Endothelial cell of umbilical vein (primary cell): ENCODE results near the gene CPOX. TPM values are rescaled to one million over a fixed set of nuclear protein-coding genes. Genes with fewer than 3 reads are reported as not detected.

ENCODE experiments used
- BruUV-seq: library from RNA; stranded (reverse); fragments of 400-500 nt; replicated peaks from 2 replicates; lab custom pipeline; 2021; lab: Mats Ljungman, UMichigan
- CTCF ChIA-PET: fragments of 300-600, 350-600 bp; sonication (Branson Sonifier 250); formaldehyde crosslinking; loops from one replicate; lab custom pipeline; 2021; ENCODE audit warnings: antibody characterized with exemption, inconsistent platforms; lab: Charles Lee
- POLR2A ChIA-PET: fragments of 300-600, 350-600 bp; sonication (Branson Sonifier 250); formaldehyde crosslinking; loops from one replicate; lab custom pipeline; 2021; ENCODE audit warnings: antibody characterized with exemption, inconsistent platforms; lab: Charles Lee
- DNase-seq: peaks from one replicate; pipeline ENCODE4 v3.0.0-alpha.2; 2011; ENCODE audit warnings: low read depth, low spot score
- FAIRE-seq: peaks from 2 replicates; lab custom pipeline; 2011; peaks lifted over from hg19 to GRCh38; lab: Jason Lieb, UNC
- H2AFZ ChIP-seq: 2 replicates; pipeline ENCODE4 v1.6.0; 2012; ENCODE audit warnings: low read depth, low read length, control low read depth, inconsistent platforms
- H3K27ac ChIP-seq: 2 replicates; pipeline ENCODE4 v1.5.1; 2011; ENCODE audit warnings: low read depth, mild to moderate bottlenecking, control low read depth, low read length, moderate library complexity; ENCODE audit not compliant: insufficient read depth
- H3K27me3 ChIP-seq, 2 experiments: 2 replicates each; pipeline versions ENCODE4 v1.6.0 to v1.6.1; 2011; ENCODE audit warnings: low read length in 2 of 2, mixed read lengths in 1 of 2; ENCODE audit not compliant: control insufficient read depth in 2 of 2, insufficient read depth in 2 of 2
- H3K36me3 ChIP-seq, 2 experiments: 2 replicates in 1 of 2; 3 replicates in 1 of 2; pipeline ENCODE4 v1.5.1; 2011; ENCODE audit warnings: low read length in 2 of 2, mild to moderate bottlenecking in 1 of 2, moderate library complexity in 1 of 2; ENCODE audit not compliant: control insufficient read depth in 2 of 2, insufficient read depth in 2 of 2; ENCODE audit errors: extremely low read depth in 1 of 2
- H3K4me1 ChIP-seq: 3 replicates; pipeline ENCODE4 v1.5.1; 2011; ENCODE audit warnings: mild to moderate bottlenecking, low read length; ENCODE audit not compliant: control insufficient read depth, insufficient read depth; ENCODE audit errors: extremely low read depth
- H3K4me2 ChIP-seq: 2 replicates; pipeline ENCODE4 v1.6.1; 2011; ENCODE audit warnings: low read length, control low read depth, mixed read lengths; ENCODE audit not compliant: insufficient read depth
- H3K4me3 ChIP-seq, 3 experiments: fragments of 200-600 bp in 1 of 3; sonication (generic), shearing (Covaris generic) in 1 of 3; replicated peaks in 1 of 3; 2 replicates each; pipeline ENCODE4 v1.5.1; 2011 to 2016; ENCODE audit warnings: control low read depth in 3 of 3, low read length in 3 of 3, mild to moderate bottlenecking in 2 of 3, inconsistent platforms in 1 of 3, low read depth in 1 of 3, moderate library complexity in 1 of 3; ENCODE audit not compliant: insufficient read depth in 1 of 3
- H3K79me2 ChIP-seq: 2 replicates; pipeline ENCODE4 v1.6.0; 2012; ENCODE audit warnings: low read length, inconsistent platforms; ENCODE audit not compliant: control insufficient read depth, insufficient read depth
- H3K9ac ChIP-seq: replicated peaks from 2 replicates; pipeline ENCODE3; 2011; ENCODE audit warnings: low read length, control low read depth; ENCODE audit not compliant: insufficient read depth; ENCODE audit errors: extremely low read depth
- H3K9me1 ChIP-seq: replicated peaks from 3 replicates; pipeline ENCODE4 v1.6.0; 2011; ENCODE audit warnings: mild to moderate bottlenecking, low read length; ENCODE audit not compliant: control insufficient read depth, insufficient read depth; ENCODE audit errors: extremely low read depth
- H3K9me3 ChIP-seq: replicated peaks from 2 replicates; pipeline ENCODE4 v1.5.1; 2012; ENCODE audit warnings: low read length, inconsistent platforms; ENCODE audit not compliant: control insufficient read depth, insufficient read depth
- H4K20me1 ChIP-seq: replicated peaks from 2 replicates; pipeline ENCODE3; 2011; ENCODE audit warnings: mild to moderate bottlenecking, low read length; ENCODE audit not compliant: control insufficient read depth, insufficient read depth; ENCODE audit errors: extremely low read depth
- CTCF ChIP-seq, 2 donors: IDR thresholded peaks; 1 replicate in 1 of 2; 2 replicates in 1 of 2; pipeline ENCODE4 v1.5.1; 2011; ENCODE audit warnings: low read length in 2 of 2, mild to moderate bottlenecking in 2 of 2, moderate library complexity in 2 of 2, control low read depth in 1 of 2, inconsistent platforms in 1 of 2, low read depth in 1 of 2; ENCODE audit not compliant: insufficient read depth in 1 of 2; ENCODE audit errors: extremely low read depth in 1 of 2
- EZH2 ChIP-seq: IDR thresholded peaks from 2 replicates; pipeline ENCODE4 v1.6.1; 2012; ENCODE audit warnings: borderline replicate concordance, low read depth, mild to moderate bottlenecking, moderate library complexity, low read length, inconsistent platforms; ENCODE audit not compliant: severe bottlenecking
- FOS ChIP-seq: IDR thresholded peaks from 2 replicates; pipeline ENCODE4 v1.6.1; 2011; ENCODE audit warnings: mild to moderate bottlenecking, low read length, moderate library complexity, borderline replicate concordance; ENCODE audit not compliant: insufficient read depth
- GATA2 ChIP-seq: IDR thresholded peaks from 2 replicates; pipeline ENCODE4 v1.7.0; 2011; ENCODE audit warnings: low read depth, mild to moderate bottlenecking, moderate library complexity, mixed read lengths, low read length; ENCODE audit not compliant: insufficient read length, insufficient read depth
- JUN ChIP-seq: IDR thresholded peaks from 2 replicates; pipeline ENCODE4 v1.6.1; 2011; ENCODE audit warnings: borderline replicate concordance, low read depth; ENCODE audit not compliant: insufficient read length, insufficient read depth
- MAX ChIP-seq: IDR thresholded peaks from 2 replicates; pipeline ENCODE4 v1.6.1; 2011; ENCODE audit not compliant: insufficient read depth, insufficient read length
- MYC ChIP-seq: IDR thresholded peaks from one replicate; pipeline ENCODE4 v1.6.1; 2011; ENCODE audit warnings: mild to moderate bottlenecking, low read depth, low read length
- POLR2A ChIP-seq: IDR thresholded peaks from 2 replicates; pipeline ENCODE4 v1.6.1; 2012; ENCODE audit warnings: low read depth, mild to moderate bottlenecking, control low read depth, low read length
- POLR2AphosphoS5 ChIP-seq: IDR thresholded peaks from 2 replicates; pipeline ENCODE4 v1.6.1; 2012; ENCODE audit warnings: low read depth, mild to moderate bottlenecking, control low read depth, low read length, moderate library complexity; ENCODE audit not compliant: insufficient read depth
- dilution Hi-C: fragments of 300-500 bp; cut with MboI; formaldehyde crosslinking; loops from one replicate; pipeline ENCODE4 v1.15.0; 2019; ENCODE audit warnings: low sequenced_read_pairs; ENCODE audit not compliant: extremely low pct_ligation_motif_present
- intact Hi-C: fragments of 100-400 bp; cut with micrococcal nuclease; formaldehyde crosslinking; loops from one replicate; pipeline ENCODE4 v1.10.0; 2022
- polyA plus RNA-seq, 4 experiments: library from polyadenylated mRNA; depleted of rRNA in 3 of 4; stranded (reverse) in 3 of 4; unstranded in 1 of 4; fragments of >200 nt; gene quantifications; 2 replicates each; pipeline versions ENCODE4 v1.2.1 to v1.2.3, GENCODE V29; 2011 to 2012; ENCODE audit warnings: missing spikeins in 1 of 4
- total RNA-seq: library from RNA; stranded (reverse); gene quantifications from 2 replicates; pipeline ENCODE4 v1.2.3, GENCODE V29; 2021

The CPOX gene
- total and polyA plus RNA-seq, 2 donors (not counting 3 experiments of a cell fraction or from before 2014, with no cell fraction given) = 12.3 to 24.5 TPM

- ChIA-PET CTCF (interaction anchor here (1.1 to 1.5 kb wide), 2 partner anchors 16 to 199 kb away, joined by 3 to 6 read pairs; no protein-coding TSS in a partner anchor), POLR2A (no interaction called here)
- no peaks in the 10 kb centered on the region for H3K27me3 ChIP-seq
- no peaks in the 10 kb centered on the region for H3K9me3 ChIP-seq
- TF ChIP-seq MYC (no peak), POLR2AphosphoS5 (no peak), POLR2A (no peak), GATA2 (no peak), EZH2 (no peak), FOS (no peak), MAX (no peak), JUN (no peak), CTCF (IDR thresholded peaks at IDR 0.05; ENCODE audit: extremely low read depth in 1 of 2, insufficient read depth in 1 of 2, low read depth in 1 of 2, low read length in 2 of 2) (no peak)
- H3K27ac ChIP-seq = no peak overlapping the region
- DNase-seq (no peak), FAIRE-seq (no peak)
- dilution Hi-C loops = loop anchor here (25.0 kb wide), 1 partner anchor 199 kb away; no protein-coding TSS in a partner anchor
- H3K36me3 ChIP-seq = no peaks in the 10 kb centered on the region
- H3K4me3 ChIP-seq = no peak overlapping the region
- H3K4me2 ChIP-seq = no peak overlapping the region
- BruUV-seq = no TSS peak
- no peak overlapping the region for H2AFZ ChIP-seq
- intact Hi-C loops = no loop called here
- H4K20me1 ChIP-seq = no peaks in the 10 kb centered on the region
- no peaks in the 10 kb centered on the region for H3K4me1 ChIP-seq
- no peak overlapping the region for H3K9ac ChIP-seq
- H3K79me2 ChIP-seq = no peaks in the 10 kb centered on the region
- H3K9me1 ChIP-seq = no peaks in the 10 kb centered on the region
These were observed 20.2 kb upstream of the CPOX start for GRCh38 chr3:98613616-98614015.
